PC-3 (cell line): Measurements from ENCODE around the gene FBXL7. TPM values are rescaled to one million over a fixed set of nuclear protein-coding genes. Genes with fewer than 3 reads are reported as not detected.

Source experiments
- ATAC-seq: fragments of 200-7000 bp; cut with Tn5 transposase; 2 replicates; pipeline ENCODE4 v1.9.1; 2020; ENCODE audit warnings: mild to moderate bottlenecking, moderate library complexity
- BruUV-seq: library from RNA; stranded (reverse); fragments of 400-500 nt; replicated peaks from 2 replicates; lab custom pipeline; 2021; lab: Mats Ljungman, UMichigan
- CTCF ChIA-PET: fragments of 300-600 bp; sonication (Branson Sonifier 250); formaldehyde crosslinking; loops from one replicate; lab custom pipeline; 2022; ENCODE audit warnings: antibody characterized with exemption; lab: Charles Lee
- POLR2A ChIA-PET: fragments of 300-600 bp; sonication (Branson Sonifier 250); formaldehyde crosslinking; loops from one replicate; lab custom pipeline; 2022; ENCODE audit warnings: antibody characterized with exemption; ENCODE audit not compliant: unreplicated experiment; lab: Charles Lee
- DNase-seq: peaks from one replicate; pipeline ENCODE4 v3.0.0-alpha.2; 2015
- H2AFZ ChIP-seq: fragments of 300-600 bp; sonication (generic); 2 replicates; pipeline ENCODE4 v1.6.0; 2016; ENCODE audit warnings: antibody characterized with exemption, low read length
- H3F3A ChIP-seq: fragments of 300-600 bp; sonication (generic); one replicate; pipeline ENCODE4 v1.6.0; 2017; ENCODE audit warnings: antibody characterized with exemption, low read length, control low read depth, mild to moderate bottlenecking; ENCODE audit not compliant: unreplicated experiment
- H3K27ac ChIP-seq: fragments of 300-600 bp; sonication (generic); 2 replicates; pipeline ENCODE4 v1.5.1; 2016; ENCODE audit warnings: mild to moderate bottlenecking, low read length
- H3K27me3 ChIP-seq: fragments of 300-600 bp; sonication (generic); 2 replicates; pipeline ENCODE4 v1.6.1; 2016; ENCODE audit warnings: low read length, mixed read lengths
- H3K36me3 ChIP-seq: fragments of 300-600 bp; sonication (generic); 2 replicates; pipeline ENCODE4 v1.6.1; 2016; ENCODE audit warnings: low read depth, mixed run types, low read length, mixed read lengths
- H3K4me1 ChIP-seq: fragments of 300-600 bp; sonication (generic); 2 replicates; pipeline ENCODE4 v1.5.1; 2016; ENCODE audit warnings: low read length; ENCODE audit not compliant: insufficient read depth
- H3K4me2 ChIP-seq: fragments of 300-600 bp; sonication (generic); 2 replicates; pipeline ENCODE4 v1.6.0; 2016; ENCODE audit warnings: low read length
- H3K4me3 ChIP-seq: fragments of 300-600 bp; sonication (generic); 2 replicates; pipeline ENCODE4 v1.5.1; 2016; ENCODE audit warnings: mild to moderate bottlenecking, low read length, mixed read lengths
- H3K79me2 ChIP-seq: fragments of 300-600 bp; sonication (generic); 2 replicates; pipeline ENCODE4 v1.6.1; 2017; ENCODE audit warnings: low read length, mixed read lengths
- H3K9ac ChIP-seq: fragments of 300-600 bp; sonication (generic); 2 replicates; pipeline ENCODE4 v1.6.0; 2016; ENCODE audit warnings: mild to moderate bottlenecking, low read length
- H3K9me2 ChIP-seq: fragments of 300-600 bp; sonication (generic); replicated peaks from 2 replicates; pipeline ENCODE4 v1.6.1; 2016; ENCODE audit warnings: mixed run types, low read length, mixed read lengths
- H3K9me3 ChIP-seq: fragments of 300-600 bp; sonication (generic); 2 replicates; pipeline ENCODE4 v1.6.1; 2016; ENCODE audit warnings: low read length, mixed read lengths
- H4K20me1 ChIP-seq: fragments of 300-600 bp; sonication (generic); 2 replicates; pipeline ENCODE4 v1.6.1; 2016; ENCODE audit warnings: low read length, mixed read lengths
- EZH2 ChIP-seq: fragments of 300-600 bp; sonication (generic); IDR thresholded peaks from one replicate; pipeline ENCODE4 v1.6.1; 2017; ENCODE audit warnings: antibody characterized with exemption, mild to moderate bottlenecking, low read length; ENCODE audit not compliant: unreplicated experiment
- EZH2phosphoT487 ChIP-seq: fragments of 300-600 bp; sonication (generic); IDR thresholded peaks from 2 replicates; pipeline ENCODE4 v1.6.1; 2018; ENCODE audit warnings: mild to moderate bottlenecking, antibody characterized with exemption, low read length, borderline replicate concordance
- intact Hi-C: fragments of 100-400 bp; cut with micrococcal nuclease; formaldehyde crosslinking; loops from 2 replicates; pipeline ENCODE4 v1.9.0; 2023
- total RNA-seq: library from RNA; depleted of rRNA; stranded (reverse); fragments of >200 nt; gene quantifications from 2 replicates; pipeline ENCODE4 v1.2.3, GENCODE V29; 2014
- TF ChIP-seq, protein P1 (sequence below): fragments of 300-600 bp; sonication (generic); conservative IDR thresholded peaks from 2 replicates; pipeline ENCODE4 v1.5.1; 2017; ENCODE audit warnings: antibody characterized with exemption, low read depth, mild to moderate bottlenecking, low read length

The FBXL7 gene
- total RNA-seq, 1 experiment from 2014 or later, result 0.18 TPM

GRCh38 chr5:15933259-15934207, 433.6 kb downstream of the FBXL7 start:
- Histone ChIP-seq H3K36me3 (no peaks in the 10 kb centered on the region), H3K4me1 (no peaks in the 10 kb centered on the region), H3K9me2 (no peaks in the 10 kb centered on the region), H4K20me1 (no peaks in the 10 kb centered on the region), H3F3A (no peaks in the 10 kb centered on the region), H3K4me2 (no peak overlapping the region), H3K27ac (no peak overlapping the region), H3K4me3 (no peak overlapping the region), H2AFZ (no peak overlapping the region), H3K9ac (no peak overlapping the region), H3K27me3 (no peaks in the 10 kb centered on the region), H3K9me3 (no peaks in the 10 kb centered on the region; the same call in none of the 2 replicates), H3K79me2 (no peaks in the 10 kb centered on the region)
- ATAC-seq (no peak), DNase-seq (no peak)
- intact Hi-C loops, result no loop called here
- TF ChIP-seq EZH2 (no peak), EZH2phosphoT487 (no peak)
- TF ChIP-seq, protein P1, sequence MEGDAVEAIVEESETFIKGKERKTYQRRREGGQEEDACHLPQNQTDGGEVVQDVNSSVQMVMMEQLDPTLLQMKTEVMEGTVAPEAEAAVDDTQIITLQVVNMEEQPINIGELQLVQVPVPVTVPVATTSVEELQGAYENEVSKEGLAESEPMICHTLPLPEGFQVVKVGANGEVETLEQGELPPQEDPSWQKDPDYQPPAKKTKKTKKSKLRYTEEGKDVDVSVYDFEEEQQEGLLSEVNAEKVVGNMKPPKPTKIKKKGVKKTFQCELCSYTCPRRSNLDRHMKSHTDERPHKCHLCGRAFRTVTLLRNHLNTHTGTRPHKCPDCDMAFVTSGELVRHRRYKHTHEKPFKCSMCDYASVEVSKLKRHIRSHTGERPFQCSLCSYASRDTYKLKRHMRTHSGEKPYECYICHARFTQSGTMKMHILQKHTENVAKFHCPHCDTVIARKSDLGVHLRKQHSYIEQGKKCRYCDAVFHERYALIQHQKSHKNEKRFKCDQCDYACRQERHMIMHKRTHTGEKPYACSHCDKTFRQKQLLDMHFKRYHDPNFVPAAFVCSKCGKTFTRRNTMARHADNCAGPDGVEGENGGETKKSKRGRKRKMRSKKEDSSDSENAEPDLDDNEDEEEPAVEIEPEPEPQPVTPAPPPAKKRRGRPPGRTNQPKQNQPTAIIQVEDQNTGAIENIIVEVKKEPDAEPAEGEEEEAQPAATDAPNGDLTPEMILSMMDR, result no peak
- CTCF ChIA-PET, result no interaction called here
- no TSS peak for BruUV-seq
- POLR2A ChIA-PET, result no interaction called here

- POLR2A ChIA-PET, result no interaction called here
- no peak overlapping the region for H3K4me3 ChIP-seq
- H4K20me1 ChIP-seq, result no peaks in the 10 kb centered on the region
- no peak overlapping the region for H3K27ac ChIP-seq
- no peaks in the 10 kb centered on the region for H3K27me3 ChIP-seq
- H3F3A ChIP-seq, result no peaks in the 10 kb centered on the region
- no peak for ATAC-seq
- H3K9me2 ChIP-seq, result no peaks in the 10 kb centered on the region
- H3K9me3 ChIP-seq, result no peaks in the 10 kb centered on the region; the same call in 1 of the 2 replicates
- TF ChIP-seq EZH2phosphoT487, result no peak
- TF ChIP-seq, protein P1, result no peak
- TF ChIP-seq EZH2, result no peak
- H3K9ac ChIP-seq, result no peak overlapping the region
- H3K4me1 ChIP-seq, result no peaks in the 10 kb centered on the region
- CTCF ChIA-PET, result no interaction called here
- intact Hi-C loops, result no loop called here
- no peak for DNase-seq
- H3K79me2 ChIP-seq, result no peaks in the 10 kb centered on the region
- no TSS peak for BruUV-seq
- H2AFZ ChIP-seq, result no peak overlapping the region
- H3K36me3 ChIP-seq, result no peaks in the 10 kb centered on the region
- no peak overlapping the region for H3K4me2 ChIP-seq
Observed at GRCh38 chr5:15936505-15937245, 436.7 kb downstream of the FBXL7 start.
